LoVo (cell line): ENCODE measurements around the gene MYO5B.
A peak's percentile ranks its signal among the peaks of the same experiment; 100 is the strongest.

ENCODE experiments used
- DNase-seq: peaks from one replicate; pipeline ENCODE4 v3.0.0-alpha.2; 2016; ENCODE audit warnings: low spot score

Gene MYO5B

GRCh38 chr18:49880661-49881060, 314.3 kb downstream of the MYO5B start:
- DNase-seq, result no peak

DNA sequence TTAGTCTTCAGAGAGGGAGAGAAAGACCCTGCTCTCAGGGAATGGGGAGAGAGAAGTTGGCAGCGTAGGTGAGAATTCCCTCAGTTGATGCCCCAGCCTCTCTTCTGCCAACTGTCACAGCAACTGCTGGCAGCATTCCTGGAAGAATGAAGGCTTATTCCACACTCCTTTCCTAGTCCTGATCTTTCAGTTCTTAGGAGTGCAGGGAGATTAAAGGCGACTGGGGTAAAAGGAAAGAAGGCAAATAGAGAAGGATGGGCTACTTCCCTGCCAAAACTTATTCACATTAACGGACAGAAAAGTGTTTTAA, 315.7 kb downstream of the MYO5B start:
- no peak for DNase-seq

GRCh38 chr18:49878567-49879270, 316.2 kb downstream of the MYO5B start:
- no peak for DNase-seq

DNA sequence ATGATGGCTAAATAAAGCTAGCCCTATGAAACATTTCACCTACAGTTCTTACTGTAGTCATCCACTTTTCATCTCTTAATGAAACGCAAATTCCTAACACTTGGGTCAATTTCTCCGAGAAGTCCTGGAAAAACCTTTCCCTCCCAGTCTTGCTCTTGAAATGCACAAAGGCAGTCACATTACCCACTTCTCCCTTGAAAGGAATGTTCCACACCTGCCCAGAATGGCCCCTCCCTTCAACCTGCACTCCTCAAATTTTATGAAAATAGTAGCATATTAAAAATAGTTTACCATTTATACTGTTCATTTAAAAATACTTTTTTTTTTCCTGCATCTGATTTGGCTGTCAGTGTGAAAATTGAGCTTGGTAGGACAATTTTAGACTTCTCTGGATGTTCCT, 316.9 kb downstream of the MYO5B start:
- no peak for DNase-seq

GRCh38 chr18:49876536-49876935, 318.4 kb downstream of the MYO5B start:
- no peak for DNase-seq

DNA sequence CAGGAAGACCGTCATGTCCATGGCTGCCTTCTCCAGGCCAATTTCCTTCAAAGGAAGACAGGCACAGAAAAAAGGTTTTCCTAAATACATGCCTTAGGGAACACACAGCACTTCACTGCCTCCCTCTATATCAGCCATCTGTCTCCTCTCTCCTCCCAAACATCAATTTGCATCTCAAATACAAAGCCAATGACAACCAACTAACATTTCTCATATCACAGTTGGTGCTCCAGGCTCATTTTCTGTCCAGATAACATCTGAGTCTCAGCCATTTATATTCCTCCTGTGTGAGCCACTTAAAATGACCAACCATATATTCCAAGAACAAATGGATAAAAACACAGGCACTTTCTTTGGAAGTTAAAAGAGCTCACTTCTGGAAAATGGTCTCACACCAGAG, 319.2 kb downstream of the MYO5B start:
- DNase-seq, result no peak

DNA sequence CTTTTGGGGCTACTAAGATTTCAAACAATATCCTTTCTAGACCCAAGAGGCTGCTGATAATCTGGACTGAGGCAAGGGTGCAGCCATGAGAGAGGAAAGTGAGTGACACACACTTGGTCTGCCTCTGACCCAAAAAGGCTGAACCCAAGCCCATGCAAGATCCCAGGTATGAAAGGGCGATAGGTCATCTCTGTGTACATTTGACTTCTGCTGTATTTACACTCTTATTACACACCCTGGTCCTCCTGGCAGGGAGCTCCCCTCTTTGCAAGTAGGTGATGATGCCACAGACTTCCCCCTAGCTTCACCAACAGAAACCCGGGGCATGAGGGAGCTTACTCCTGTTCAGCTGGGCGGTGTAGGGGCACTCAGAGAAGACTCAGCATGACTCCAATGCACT, 319.8 kb downstream of the MYO5B start:
- no peak for DNase-seq

- DNase-seq, result no peak
Observed at GRCh38 chr18:49874238-49874637, 320.7 kb downstream of the MYO5B start.

DNA sequence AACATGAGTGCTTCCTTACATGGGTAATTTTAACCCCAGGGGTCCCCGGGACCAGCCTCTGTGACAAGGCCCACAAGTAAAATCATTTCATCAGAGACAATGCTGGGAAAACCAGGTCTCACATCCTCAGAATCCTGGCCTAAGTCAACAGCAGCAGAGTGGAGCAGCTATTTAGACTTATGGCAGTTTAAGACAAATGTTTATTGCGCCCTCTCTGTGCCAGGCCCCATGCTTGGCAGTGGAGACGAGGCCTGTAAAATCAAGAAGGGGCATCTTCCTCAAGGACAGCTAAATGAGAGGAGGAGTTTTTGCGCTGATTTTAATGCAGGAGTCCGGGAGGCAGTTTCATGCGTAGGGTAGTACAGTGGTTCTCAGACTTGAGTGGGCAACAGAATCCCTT, 325.6 kb downstream of the MYO5B start:
- DNase-seq, result no peak

DNA sequence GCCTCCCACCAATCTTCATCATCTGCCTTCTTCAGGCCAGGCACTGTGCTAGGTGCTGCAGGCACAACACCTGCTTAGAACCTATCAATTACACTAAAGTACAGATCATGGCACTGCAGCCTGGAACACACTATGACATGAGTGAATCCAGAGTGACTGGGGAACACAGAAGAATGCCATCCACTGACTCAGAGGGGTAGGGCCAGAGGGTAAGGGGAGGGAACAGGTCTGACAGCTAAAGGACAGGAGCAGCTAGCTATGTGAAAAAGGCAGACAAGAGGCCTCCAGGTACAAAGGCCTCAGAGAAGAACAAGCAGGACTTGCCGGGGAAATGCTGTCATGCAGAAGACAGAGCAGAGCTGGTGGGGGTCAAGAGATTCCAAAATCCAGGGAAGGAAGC, 328.3 kb downstream of the MYO5B start:
- DNase-seq, result no peak

GRCh38 chr18:49865401-49865800, 329.5 kb downstream of the MYO5B start:
- DNase-seq, result no peak

- DNase-seq, result no peak
Observed at GRCh38 chr18:49863769-49864621, 331.0 kb downstream of the MYO5B start.

DNA sequence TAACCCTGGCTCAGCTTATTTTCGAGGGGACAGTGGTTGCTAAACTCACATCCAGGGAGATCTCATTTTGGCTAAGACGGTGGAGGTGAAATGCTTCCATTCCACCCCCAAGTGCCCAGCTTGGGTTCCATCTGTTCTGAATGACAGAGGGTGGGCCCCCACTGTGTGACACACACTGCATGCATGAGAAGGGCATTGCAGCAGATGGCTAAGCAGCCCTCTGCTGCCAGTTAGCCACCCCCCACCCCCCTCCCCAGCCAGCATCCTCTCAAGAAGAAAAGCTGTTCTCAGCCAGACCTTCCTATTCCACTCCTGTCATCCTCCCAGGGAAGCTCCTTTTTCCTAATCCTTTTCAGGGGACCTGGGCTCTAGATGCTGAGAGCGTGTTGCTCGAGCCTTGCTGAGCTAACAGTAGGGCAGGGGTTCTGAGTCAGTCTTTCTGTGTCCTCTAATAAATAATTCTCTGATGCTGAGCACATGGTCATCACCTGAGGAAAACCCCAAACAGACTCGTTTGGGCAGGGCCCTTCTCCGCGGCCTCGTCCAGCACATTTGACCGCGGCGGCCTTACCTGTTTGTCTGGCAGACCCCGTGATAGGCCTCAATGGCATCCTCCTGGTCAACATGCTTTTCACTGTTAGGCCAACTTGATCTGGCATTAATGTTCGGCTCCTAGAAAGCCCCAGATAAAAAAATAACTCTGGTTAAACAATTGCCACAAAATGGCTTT, 332.1 kb downstream of the MYO5B start:
- no peak for DNase-seq

DNA sequence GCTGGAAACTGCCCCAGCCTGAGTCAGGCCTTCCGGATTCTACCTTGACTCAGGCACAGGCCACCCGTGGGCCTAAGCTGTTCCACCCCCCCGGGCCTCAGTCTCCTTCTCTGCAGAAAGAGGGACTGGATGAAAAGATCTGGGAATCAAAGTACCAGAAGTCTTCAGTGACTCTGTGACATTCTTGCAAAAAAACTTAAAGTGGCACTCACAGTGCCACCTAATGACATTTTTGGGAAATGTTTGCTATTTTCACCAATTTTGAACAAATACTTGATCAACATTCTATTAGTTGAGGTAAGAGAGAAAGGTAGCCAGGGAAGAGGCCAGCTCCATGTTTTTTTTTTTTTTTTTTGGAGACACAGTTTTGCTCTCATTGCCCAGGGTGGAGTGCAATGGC, 333.3 kb downstream of the MYO5B start:
- no peak for DNase-seq

- no peak for DNase-seq
Observed at GRCh38 chr18:49859725-49860124, 335.2 kb downstream of the MYO5B start.

DNA sequence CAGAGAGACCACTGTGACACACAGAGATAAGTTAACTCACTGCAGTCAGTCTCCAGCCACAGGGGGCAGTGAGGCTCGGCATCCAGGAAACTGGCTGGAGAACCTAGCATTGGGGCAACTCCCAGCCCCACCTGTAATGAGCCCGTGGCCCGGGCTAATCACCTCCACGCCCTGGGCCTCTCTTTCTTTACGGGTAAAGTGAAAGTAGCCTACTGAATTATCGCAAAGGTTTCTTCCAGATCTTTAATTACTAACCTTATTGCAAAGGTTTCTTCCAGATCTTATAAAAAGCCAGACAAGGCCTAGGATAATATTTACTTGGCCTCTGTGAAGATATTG, 336.0 kb downstream of the MYO5B start:
- DNase-seq, result no peak

DNA sequence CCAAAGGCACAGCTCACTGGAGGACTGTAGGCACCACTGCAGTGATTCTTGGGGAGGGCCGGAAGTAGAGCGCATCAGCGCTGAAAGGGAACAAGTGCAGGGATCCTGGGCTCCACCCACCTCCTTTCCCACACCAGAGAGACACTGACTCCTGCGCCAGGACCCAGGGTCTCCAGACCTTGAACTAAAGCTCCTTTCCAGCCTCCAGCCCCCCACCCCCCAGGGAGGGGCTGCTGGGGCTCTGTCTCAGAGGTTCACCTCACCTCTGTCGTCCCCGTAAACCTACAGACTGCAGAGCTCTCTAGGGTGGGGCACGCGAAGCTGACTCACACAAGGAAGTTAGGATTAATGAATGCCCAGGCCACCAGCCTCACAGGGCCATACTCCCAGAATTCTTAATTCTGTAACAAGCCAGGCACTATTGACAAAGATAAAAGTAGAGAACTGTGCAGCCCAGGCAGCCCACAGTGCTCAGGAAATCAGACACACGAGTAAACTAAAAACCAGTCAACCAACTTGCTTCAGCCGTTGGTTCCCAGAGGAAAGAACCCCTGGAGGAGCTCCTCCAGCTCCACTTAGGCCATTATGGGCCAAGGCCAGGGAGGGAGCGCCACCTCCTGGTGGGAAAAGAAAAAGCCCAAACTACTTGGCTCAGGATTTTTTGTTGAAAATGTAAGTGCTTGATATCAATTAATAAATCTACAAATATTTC, 336.5 kb downstream of the MYO5B start:
- DNase-seq, result peak; percentile 85

DNA sequence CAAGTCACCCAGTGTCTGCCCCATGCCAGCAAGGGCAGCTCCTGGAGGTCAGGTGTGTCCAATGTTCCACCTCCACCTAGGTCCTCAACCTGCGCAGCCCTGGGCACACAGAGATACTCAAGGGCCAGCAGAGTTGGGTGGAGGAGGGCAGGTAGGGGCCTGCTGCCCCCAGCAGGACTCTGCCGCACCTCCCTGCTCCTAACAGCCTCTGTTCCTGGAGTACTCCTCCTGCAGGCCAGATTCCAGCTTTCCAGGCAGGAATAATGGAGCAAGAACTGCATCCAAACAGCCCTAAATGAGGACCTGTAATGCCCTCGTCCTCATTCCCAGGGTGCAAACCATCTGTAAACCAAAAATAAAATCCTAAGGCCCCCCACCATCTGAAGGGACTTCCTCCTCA, 337.2 kb downstream of the MYO5B start:
- no peak for DNase-seq

- no peak for DNase-seq
Observed at GRCh38 chr18:49856496-49856895, 338.5 kb downstream of the MYO5B start.

DNA sequence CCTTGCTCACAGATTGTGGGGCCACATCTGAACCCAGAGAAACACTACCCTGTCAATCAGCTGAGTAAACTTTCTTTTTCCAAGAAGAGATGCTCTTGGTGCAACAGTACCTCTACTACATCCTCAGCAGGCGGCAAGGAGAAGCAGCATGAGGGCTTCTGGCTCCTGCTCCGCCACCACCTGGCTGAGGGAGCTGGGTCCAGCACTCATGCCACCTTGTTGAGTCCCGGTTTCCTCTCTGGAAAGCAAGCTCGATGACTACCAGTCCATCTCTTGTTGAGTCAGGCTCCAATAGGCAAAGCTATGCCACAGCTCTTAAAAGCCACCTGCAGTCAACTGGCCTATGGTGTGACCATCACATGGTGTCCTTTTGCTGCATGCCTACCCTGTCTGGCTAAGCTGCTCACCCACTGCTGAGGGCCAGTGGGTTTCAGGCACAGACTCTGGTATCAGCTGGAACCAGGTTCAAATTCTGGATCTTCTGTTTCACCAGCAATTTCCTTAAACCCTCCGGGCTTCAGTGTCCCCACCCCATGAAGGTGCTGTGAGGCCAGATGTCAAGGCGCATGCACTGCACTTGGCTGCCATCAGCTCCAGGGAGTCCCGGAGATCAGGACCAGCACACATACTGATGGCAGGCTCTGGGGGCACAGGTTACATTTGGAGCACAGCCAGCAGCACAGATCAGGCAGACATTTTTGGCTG, 339.1 kb downstream of the MYO5B start:
- DNase-seq, result no peak

- DNase-seq, result no peak
Observed at GRCh38 chr18:49854681-49855080, 340.3 kb downstream of the MYO5B start.

GRCh38 chr18:49853436-49853835, 341.5 kb downstream of the MYO5B start:
- no peak for DNase-seq
